IPS-18c (cell line): ENCODE data around the gene KRTAP10-6.
"Not testable (repeated sequence)": the region's sequence is repeated elsewhere in the genome, so short reads cannot be mapped to it uniquely, and the experiment has no call there.

ENCODE experiments used
- H3K4me3 ChIP-seq: 2 replicates; pipeline ENCODE4 v1.7.0; 2013; ENCODE audit warnings: low read depth, mild to moderate bottlenecking, low read length, moderate library complexity; ENCODE audit not compliant: insufficient read depth
- H3K9me3 ChIP-seq: one replicate; pipeline ENCODE4 v1.6.1; 2013; ENCODE audit warnings: mild to moderate bottlenecking, low read length, moderate library complexity; ENCODE audit not compliant: control insufficient read depth, insufficient read depth

KRTAP10-6 gene

DNA sequence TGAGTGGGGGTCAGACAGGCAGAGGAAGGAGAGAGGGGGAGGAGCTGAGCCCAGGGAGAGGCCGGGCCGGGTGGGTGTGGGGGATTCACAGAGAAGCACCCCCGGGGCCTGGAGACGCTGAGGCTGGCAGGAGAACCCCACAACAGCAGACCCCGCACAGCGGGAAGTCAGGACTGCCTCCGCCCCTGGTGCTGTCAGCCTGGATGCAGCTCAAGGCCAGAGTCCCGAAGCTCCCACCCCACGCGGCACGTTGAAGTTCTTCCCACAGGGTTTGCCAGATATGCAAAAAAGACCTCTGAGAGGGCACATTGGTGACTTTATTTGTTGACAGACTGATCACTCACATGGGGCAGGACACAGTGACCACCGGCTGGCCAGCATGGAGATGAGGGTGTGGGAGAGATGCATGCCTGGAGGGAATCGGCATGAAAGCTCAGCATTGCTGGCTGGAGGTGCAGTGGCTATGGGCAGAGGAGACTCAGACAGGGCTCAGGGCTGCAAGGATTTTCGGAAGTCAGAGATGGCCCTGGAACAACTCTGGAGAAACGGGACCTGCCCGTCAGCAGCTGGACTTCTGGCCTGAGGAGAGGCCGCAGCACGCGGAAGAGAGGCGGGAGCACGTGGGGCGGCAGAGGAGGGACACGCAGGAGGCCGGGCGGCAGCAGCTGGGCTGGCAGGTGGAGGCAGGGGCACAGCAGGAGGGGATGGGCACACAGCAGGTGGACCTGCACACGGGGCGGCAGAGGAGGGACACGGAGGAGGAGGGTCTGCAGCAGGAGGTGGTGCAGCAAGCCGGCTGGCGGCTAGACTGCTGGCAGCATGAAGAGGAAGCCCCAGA, 34.6 kb downstream of the KRTAP10-6 start:
- peaks cover 2% of the 10 kb centered on the region for H3K9me3 ChIP-seq
- H3K4me3 ChIP-seq = no peak overlapping the region

DNA sequence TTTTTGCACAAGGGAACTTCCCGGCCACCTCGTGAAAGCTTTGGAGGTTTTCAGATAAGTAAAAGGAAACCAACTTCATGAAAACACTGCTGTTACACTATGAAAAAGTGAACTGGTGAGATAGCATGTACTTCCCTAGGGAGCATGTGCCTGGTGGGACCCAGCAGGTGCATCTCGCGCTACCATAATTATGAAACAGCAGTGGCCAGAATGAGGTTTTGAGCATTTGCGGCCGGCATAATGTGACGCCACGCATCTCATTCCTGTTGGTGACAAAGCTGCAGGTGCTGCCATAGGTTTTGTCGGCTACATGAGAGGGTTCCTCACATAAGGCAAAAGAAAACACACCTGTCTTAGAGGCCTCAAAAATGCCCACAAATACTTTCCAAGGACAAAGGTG, 35.4 kb downstream of the KRTAP10-6 start:
- Histone ChIP-seq H3K9me3 (peaks cover 2% of the 10 kb centered on the region), H3K4me3 (no peak overlapping the region)

DNA sequence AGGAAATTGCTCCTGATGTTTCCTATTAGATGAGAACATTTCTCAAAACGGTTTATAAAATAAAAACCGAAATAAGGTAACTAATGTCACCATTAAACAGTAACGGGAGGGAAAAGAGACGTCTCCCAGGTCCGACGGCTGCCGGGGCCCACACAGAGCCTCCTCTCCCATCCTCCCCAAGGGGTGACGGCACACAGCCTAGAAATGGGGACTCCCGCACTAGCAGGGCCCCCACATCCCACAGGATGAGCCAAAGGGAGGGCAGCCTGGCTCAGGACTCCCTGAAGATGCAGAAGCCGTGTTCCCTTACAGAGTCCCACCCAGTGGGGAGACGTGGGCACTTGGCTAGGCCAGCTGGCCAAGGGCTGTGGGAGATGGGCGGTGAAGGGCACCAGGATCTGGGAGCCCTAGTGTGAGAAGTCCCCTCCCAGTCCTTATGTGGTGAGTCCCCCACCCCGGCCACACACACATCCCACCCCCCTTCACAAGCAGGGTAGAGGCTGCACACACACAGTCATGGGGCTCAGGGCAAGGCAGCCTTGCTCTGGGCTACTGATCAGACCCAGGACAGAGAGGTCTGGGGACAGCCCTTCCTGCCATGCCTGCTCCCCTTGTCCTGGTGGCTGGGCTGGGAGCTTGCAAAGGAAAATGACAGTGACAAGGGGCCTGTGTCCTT, 37.0 kb downstream of the KRTAP10-6 start:
- no peak overlapping the region for H3K4me3 ChIP-seq
- peaks cover 2% of the 10 kb centered on the region for H3K9me3 ChIP-seq

DNA sequence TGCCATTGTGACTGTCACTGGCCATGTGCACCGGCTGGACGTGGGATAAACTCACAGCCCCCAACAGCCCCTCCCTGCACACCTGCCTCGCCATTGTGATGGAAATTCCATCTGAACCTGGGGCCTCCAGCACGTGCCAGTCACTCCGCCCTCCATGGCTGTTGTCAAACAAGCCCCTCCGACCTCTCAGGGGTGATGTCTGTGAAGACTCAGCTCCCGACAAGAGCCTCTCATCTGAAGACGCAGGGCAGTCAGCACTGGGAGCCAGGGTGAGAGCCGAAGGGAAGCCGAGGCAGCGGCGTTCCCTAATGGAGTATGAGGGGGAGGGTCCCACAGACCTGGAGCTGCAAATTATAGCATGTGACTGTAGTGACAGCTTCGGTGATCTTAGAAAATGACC, 39.6 kb downstream of the KRTAP10-6 start:
- H3K4me3 ChIP-seq = no peak overlapping the region
- H3K9me3 ChIP-seq = peaks cover 2% of the 10 kb centered on the region

DNA sequence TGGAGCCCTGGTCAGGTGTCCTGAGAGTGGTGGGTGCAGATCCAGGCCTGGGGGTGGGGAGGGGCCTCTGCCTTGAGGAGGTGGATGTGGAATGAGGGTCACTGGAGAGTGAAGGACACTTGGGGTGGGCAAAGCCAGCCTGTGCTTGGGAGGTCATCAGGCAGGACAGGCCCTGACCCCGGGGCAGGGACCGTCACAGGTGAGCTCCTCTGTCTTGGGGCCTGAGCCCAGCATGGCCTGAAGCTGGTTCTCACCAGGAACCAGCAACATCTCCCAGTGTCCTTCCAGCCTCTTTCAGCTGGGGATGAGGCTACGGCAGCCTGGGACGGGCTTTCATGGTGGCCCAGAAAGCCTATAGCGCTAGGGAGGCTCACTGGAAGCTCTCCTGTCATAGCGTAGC, 40.2 kb downstream of the KRTAP10-6 start:
- no peak overlapping the region for H3K4me3 ChIP-seq
- peaks cover 2% of the 10 kb centered on the region for H3K9me3 ChIP-seq

DNA sequence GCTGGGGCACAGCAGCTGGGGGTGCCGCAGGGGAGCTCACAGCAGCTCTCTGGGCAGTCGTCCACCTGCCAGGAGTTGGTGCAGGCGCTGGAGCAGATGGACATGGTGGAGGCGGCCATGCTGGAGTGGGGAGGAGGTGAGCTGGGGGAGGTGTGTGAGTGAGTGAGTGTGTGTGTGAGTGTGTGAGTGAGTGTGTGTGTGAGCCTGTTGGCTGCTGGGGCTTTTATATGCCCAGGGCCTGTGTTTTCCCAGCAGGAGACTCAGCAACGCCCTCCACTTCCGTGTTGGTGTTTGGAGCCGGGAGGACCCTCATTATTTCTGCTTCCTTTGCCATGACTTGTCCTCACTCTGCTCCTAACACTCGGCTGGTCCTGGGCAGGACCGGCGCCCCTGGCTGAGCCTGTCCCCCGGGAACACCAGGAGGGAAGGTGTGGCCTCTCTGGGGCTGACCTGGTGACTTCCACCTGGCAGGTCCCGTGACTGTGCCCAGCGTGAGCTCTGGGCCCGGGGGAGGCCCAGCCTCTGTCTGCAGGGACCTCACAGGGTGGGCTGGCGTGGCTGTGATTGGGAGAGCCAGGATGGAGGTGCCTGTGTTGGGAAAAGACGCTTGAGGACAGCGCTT, 40.9 kb downstream of the KRTAP10-6 start, which contains the start of gene KRTAP10-2:
TSS of gene KRTAP10-2 (minus strand) at position 166 of the 622 bp plus-strand sequence. CDS start at position 119, 47 bp downstream.
- H3K9me3 ChIP-seq = no peaks in the 10 kb centered on the region
- H3K4me3 ChIP-seq = no peak within 1 kb of the TSS

DNA sequence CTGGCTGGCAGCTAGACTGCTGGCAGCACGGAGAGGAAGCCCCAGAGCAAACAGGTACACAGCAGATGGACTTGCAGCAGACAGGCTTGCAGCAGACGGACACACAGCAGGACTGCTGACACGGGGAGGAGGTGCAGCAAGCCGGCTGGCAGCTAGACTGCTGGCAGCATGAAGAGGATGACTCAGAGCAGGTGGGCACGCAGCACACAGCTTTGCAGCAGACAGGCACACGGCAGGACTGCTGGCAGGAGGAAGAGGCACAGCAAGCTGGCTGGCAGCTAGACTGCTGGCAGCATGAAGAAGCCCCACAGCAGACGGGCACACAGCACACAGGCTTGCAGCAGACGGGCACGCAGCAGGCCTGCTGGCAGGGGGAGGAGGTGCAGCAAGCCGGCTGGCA, 41.5 kb downstream of the KRTAP10-6 start:
- no peak overlapping the region for H3K4me3 ChIP-seq
- H3K9me3 ChIP-seq = no peaks in the 10 kb centered on the region

DNA sequence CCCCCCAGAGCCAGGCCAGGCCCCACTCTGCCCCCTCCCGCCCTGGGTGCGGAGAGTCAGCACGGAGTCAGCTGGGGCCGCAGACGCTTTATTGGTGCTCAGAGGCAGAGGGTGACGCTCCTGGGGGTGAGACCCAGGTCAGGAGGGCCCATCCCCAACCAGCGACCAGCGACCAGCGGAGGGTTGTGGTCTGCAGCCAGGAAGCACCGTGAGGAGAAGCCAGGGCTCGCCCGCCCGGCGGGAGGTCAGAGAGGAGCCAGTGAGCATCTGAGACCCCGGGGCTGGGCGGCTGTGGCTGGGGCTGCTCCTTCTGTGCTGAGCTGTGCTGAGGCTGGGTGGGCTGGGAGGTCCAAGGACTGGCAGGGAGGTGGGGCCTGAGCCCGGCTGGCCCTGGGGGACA, 42.0 kb downstream of the KRTAP10-6 start:
- H3K9me3 ChIP-seq = not testable (repeated sequence)

DNA sequence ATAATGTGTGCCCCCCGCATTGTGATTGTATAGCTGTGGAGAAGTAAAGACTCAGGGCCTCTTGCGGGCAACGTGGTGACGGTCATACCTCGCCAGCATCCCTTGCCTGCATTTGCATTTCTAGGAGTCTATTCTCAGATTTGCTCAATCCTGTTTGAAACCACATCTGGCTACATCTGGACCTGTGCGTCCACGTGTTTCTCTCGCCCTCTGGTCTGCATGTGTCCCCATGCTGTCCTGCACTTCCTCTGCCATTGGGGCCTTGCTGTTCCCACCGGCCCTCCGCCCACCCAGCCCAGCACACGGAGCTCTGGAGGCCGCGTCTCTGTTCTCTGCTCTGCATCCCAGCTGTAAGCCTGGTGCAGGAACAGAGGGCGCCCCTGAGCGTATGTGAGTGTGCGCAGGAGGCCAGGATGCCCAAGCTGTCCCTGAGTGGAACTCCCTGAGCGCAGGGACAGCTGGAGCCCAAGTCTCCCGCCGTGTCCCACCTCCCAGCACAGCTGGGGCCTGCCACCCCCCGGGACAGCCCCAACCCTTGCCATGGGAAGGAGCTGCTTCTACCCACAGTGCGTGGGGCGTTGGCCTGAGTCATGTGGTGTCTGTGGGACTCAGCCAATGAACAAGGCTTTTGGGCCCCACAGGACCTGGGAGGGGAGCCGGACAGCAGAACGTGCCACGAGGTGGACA, 42.6 kb downstream of the KRTAP10-6 start:
- Histone ChIP-seq H3K9me3 (no peaks in the 10 kb centered on the region), H3K4me3 (no peak overlapping the region; the same call in 1 of the 2 replicates)

More for the DNA sequence above, 42.0 kb downstream of the KRTAP10-6 start:
- not testable (repeated sequence) for H3K4me3 ChIP-seq

DNA sequence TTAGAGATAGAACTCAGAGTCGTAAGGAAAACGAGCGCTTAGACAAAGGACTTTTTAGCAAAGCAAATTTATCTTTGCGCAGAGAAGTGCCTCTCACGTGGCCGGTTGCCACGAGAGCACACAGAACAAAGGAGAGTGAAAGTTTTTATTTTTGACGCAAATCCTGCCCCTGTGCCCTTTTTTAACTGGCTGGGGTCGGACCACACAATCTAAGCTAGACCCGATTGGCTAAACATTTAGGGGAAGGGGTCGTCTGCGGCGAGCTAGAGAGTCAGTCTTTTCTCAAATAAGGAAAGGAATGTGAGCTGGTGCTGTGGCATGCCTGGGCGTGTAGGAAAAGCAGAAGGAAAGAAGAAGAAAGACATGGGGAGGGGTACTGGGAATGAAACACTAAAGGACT, 43.4 kb downstream of the KRTAP10-6 start:
- no peak overlapping the region for H3K4me3 ChIP-seq
- no peaks in the 10 kb centered on the region for H3K9me3 ChIP-seq

DNA sequence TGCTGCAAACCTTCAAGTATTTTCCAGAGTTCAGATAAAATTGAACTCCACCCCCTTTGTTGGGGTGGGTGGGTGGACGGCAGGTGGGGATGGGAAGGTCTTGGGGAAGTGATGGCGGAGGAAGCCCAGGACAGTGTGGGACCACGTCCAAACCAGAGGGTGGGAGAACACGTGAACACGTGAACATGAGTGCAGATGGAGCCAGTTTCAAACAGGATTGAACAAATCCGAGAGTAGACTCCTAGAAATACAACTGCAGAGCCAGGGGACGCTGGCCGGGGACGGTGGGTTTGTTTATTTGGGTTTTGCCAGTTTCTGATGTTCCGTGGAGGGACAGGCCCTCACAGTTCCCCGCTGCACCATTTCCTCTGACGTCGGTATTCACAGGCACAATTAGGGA, 43.9 kb downstream of the KRTAP10-6 start:
- H3K4me3 ChIP-seq = no peak overlapping the region
- no peaks in the 10 kb centered on the region for H3K9me3 ChIP-seq

DNA sequence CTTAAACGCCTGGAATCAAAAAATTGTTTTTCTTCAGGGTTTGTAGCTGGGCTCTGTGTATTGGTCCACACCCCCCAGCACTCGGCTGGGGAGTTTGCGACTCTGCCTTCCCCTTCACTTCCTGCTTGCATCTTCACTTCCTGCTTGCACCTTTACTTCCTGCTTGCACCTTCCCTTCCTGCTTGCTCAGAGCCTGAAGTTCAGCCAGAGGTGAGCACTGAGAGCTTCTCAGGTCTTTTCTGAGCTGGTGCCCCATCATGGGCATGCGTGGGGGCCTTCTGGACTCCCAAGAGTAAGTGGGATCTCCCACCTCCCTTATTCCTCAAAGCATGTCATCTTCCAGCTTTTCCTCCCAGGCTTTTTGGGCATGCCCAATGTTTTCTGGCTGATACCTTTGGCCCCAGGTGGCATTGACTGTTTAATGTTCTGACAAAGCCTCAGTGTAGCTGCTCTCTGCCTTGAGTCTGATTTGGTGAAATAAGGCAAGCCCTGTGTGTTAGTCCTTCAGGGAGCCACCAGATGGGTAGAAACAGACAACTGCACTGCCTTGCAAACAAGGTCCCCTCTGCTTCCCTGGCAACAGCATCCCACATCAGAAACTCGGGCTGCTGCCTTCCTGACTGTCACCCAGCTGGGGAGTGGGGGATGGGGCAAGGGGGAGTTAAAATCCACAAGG, 44.5 kb downstream of the KRTAP10-6 start:
- H3K4me3 ChIP-seq = no peak overlapping the region
- no peaks in the 10 kb centered on the region for H3K9me3 ChIP-seq

DNA sequence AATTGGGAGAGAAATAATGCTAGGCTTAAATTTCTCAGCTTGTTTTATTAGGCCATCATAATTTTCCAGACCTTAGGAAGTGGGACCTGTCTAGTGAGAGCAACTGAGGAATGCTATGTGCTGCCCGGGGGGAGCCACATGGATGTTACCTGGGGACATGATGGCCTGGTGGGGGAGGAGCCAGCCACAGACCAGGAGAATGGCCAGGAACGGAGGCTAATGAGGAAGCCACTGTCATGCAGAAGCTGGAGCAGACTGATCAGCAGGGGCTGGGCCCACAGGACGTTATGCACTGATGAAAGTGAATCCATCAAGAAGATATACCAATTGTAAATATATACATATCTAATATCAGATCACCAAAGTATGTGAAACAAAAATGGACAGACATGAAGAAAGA, 47.7 kb downstream of the KRTAP10-6 start:
- H3K4me3 ChIP-seq = no peak overlapping the region

DNA sequence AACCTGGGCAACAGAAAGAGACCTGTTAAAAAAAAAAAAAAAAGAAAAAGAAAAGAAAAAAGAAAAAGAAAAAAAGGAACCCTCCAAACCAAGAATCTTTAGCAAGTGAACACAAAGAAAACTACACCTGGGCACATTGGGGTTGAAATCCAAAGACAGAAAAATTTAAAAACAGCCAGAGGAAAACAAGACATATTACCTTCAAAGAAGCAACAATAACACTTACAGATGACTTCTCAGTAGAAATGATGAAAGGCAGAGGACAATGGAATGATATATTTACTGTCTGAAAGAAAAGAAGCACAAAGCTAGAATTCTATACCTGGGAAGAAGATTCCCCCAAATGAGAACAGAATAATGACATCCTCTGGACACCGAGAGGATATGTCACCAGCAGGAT, 49.6 kb downstream of the KRTAP10-6 start:
- no peak overlapping the region for H3K4me3 ChIP-seq
- H3K9me3 ChIP-seq = no peaks in the 10 kb centered on the region

More for the DNA sequence above, 47.7 kb downstream of the KRTAP10-6 start:
- H3K9me3 ChIP-seq = no peaks in the 10 kb centered on the region
